Breast epithelium (tissue), 4 donors: Measurements from ENCODE around the gene ARSD. TPM values are rescaled to one million over a fixed set of nuclear protein-coding genes. Genes with fewer than 3 reads are reported as not detected.

Experiments
- DNase-seq, 2 donors: peaks; one replicate each; pipeline ENCODE4 v3.0.0-alpha.2; 2019; ENCODE audit warnings: low spot score in 2 of 2
- H3K27ac ChIP-seq, 2 donors: fragments of 200-600 bp; sonication (generic) in 1 of 2; one replicate each; pipeline ENCODE4 v1.5.1; 2016 to 2019; ENCODE audit warnings: mild to moderate bottlenecking in 1 of 2
- H3K27me3 ChIP-seq, 2 donors: fragments of 200-600 bp; sonication (generic) in 1 of 2; one replicate each; pipeline versions ENCODE4 v1.5.1 to v1.6.0; 2017 to 2019; ENCODE audit warnings: control low read depth in 1 of 2, mild to moderate bottlenecking in 1 of 2
- H3K36me3 ChIP-seq: fragments of 200-600 bp; one replicate; pipeline ENCODE4 v1.5.1; 2019
- H3K4me1 ChIP-seq, 2 donors: fragments of 200-600 bp; sonication (generic); one replicate each; pipeline ENCODE4 v1.5.1; 2016 to 2019; ENCODE audit warnings: control low read depth in 1 of 2
- H3K4me3 ChIP-seq, 3 donors: fragments of 200-600 bp; sonication (generic); 1 replicate in 2 of 3; 2 replicates in 1 of 3; pipeline ENCODE4 v1.5.1; 2016 to 2019; ENCODE audit warnings: mild to moderate bottlenecking in 3 of 3, moderate library complexity in 2 of 3
- H3K9me3 ChIP-seq, 2 donors: fragments of 200-600 bp; sonication (generic) in 1 of 2; one replicate each; pipeline ENCODE4 v1.5.1; 2016 to 2019; ENCODE audit warnings: control low read depth in 1 of 2
- CTCF ChIP-seq, 3 donors: fragments of 450-650 bp; IDR thresholded peaks; one replicate each; pipeline ENCODE4 v1.5.1; 2016 to 2017; ENCODE audit warnings: antibody characterized with exemption in 3 of 3, mild to moderate bottlenecking in 3 of 3, moderate library complexity in 3 of 3
- POLR2A ChIP-seq: fragments of 450-650 bp; IDR thresholded peaks from one replicate; pipeline ENCODE4 v1.6.1; 2016; ENCODE audit warnings: antibody characterized with exemption, mild to moderate bottlenecking, moderate library complexity
- POLR2AphosphoS5 ChIP-seq, 3 donors: sonication (generic); formaldehyde crosslinking; IDR thresholded peaks; one replicate each; pipeline ENCODE4 v1.6.1; 2017; ENCODE audit warnings: antibody characterized with exemption in 3 of 3
- intact Hi-C: fragments of 100-400 bp; cut with DNase I; formaldehyde crosslinking; loops from one replicate; pipeline ENCODE4 v1.15.1; 2023; ENCODE audit warnings: low total_unique reads
- total RNA-seq, 3 donors: library from RNA; depleted of rRNA; stranded (reverse); fragments of >200 nt; gene quantifications; one replicate each; pipeline ENCODE4 v1.1.0, GENCODE V29; 2016

ARSD gene
- total RNA-seq, 3 donors from 2014 or later = 28.0 to 83.3 (median 47.2) TPM

DNA sequence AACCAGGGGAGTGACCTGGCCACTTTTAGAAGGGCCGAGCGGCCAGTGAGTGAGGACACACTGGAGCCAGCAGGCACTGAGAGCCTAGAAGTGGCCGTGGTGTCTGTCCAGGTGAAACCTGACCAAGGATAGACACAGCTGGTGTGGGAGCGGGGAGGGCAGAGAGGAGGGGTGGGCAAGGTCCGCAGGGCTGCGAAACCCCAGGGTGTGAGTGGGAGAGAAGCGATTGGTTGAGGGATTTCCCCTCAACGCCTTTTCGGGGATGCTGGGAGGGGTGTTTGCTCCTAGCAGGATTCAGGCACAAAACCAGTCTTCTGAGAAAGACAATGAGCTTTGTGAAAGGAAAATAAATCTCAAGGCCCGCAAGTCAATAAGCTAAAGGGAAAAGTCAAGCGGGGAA is 33.2 kb upstream of the ARSD start:
- no peaks in the 10 kb centered on the region for H3K36me3 ChIP-seq
- TF ChIP-seq CTCF (IDR thresholded peaks at IDR 0.05) (no peak), POLR2AphosphoS5 (IDR thresholded peaks at IDR 0.05) (no peak), POLR2A (no peak)
- intact Hi-C loops = no loop called here

DNA sequence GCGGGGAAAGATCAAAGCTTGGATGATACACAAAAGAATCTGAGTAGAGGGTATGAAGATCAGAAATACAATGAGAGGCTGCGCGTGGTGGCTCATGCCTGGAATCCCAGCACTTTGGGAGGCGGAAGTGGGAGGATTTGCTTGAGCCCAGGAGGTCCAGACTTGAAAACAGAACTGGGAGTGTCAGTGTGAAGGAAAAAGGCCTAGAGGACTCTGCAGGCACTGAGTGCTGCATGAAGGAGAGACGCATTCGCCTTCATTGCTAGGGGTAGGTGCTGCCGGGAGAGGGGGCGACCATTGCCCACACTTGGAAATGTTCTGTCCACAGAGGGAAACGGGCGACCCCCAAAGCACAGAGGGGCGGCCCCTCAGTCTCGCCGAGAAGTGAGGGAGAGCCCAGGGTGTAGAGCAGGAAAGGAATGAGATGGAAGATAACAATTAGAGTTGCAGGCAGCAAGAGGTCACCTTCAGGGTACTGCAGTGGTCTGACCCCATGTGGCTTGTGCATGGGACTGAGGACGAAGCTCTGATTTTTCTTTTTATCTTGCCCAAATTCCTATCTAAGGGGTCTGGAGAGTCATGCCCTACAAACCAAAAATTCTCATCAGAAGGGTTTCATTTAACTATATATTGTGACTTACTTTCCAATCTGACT is 31.8 kb upstream of the ARSD start:
- Histone ChIP-seq H3K27me3 (peaks cover 0 to 11% of the 10 kb centered on the region in 2 donors), H3K4me3 (no peak overlapping the region), H3K27ac (no peak overlapping the region), H3K9me3 (no peaks in the 10 kb centered on the region), H3K4me1 (no peaks in the 10 kb centered on the region), H3K36me3 (no peaks in the 10 kb centered on the region)
- no peak for DNase-seq
- intact Hi-C loops = loop anchor here (2.0 kb wide), 1 partner anchor 32 kb away; the partner anchor contains the start of gene ARSD
- TF ChIP-seq POLR2AphosphoS5 (IDR thresholded peaks at IDR 0.05) (no peak), CTCF (IDR thresholded peaks at IDR 0.05) (no peak), POLR2A (no peak)

More for the DNA sequence above, 33.2 kb upstream of the ARSD start:
- H3K4me3 ChIP-seq = no peak overlapping the region
- H3K4me1 ChIP-seq = no peaks in the 10 kb centered on the region
- no peaks in the 10 kb centered on the region for H3K9me3 ChIP-seq
- peaks cover 0 to 11% of the 10 kb centered on the region in 2 donors for H3K27me3 ChIP-seq
- H3K27ac ChIP-seq = no peak overlapping the region
- no peak for DNase-seq

DNA sequence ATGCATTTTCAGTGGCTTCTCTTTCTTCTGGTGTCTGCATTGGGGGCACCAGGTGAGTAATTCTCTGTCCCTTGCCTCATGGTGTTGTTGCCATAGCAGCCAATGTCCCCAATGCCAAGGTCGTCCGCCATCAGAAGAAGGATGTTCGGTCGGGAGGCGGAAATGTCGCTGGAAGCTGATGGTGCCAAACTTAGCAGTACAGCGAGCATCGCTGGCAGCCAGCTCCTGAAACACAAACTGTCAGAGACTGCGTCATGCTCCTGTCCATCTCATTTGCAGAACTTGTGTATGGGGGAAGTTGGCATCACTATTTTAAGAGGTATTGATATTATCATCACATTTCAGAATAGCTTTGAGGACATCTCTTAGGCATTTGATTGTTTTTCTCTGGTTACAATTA is 29.1 kb upstream of the ARSD start:
- Histone ChIP-seq H3K27ac (no peak overlapping the region), H3K9me3 (no peaks in the 10 kb centered on the region), H3K4me3 (no peak overlapping the region), H3K36me3 (no peaks in the 10 kb centered on the region), H3K4me1 (no peaks in the 10 kb centered on the region), H3K27me3 (peaks cover 0 to 11% of the 10 kb centered on the region in 2 donors)
- intact Hi-C loops = no loop called here
- DNase-seq = no peak
- TF ChIP-seq CTCF (IDR thresholded peaks at IDR 0.05) (no peak), POLR2AphosphoS5 (IDR thresholded peaks at IDR 0.05) (no peak)

DNA sequence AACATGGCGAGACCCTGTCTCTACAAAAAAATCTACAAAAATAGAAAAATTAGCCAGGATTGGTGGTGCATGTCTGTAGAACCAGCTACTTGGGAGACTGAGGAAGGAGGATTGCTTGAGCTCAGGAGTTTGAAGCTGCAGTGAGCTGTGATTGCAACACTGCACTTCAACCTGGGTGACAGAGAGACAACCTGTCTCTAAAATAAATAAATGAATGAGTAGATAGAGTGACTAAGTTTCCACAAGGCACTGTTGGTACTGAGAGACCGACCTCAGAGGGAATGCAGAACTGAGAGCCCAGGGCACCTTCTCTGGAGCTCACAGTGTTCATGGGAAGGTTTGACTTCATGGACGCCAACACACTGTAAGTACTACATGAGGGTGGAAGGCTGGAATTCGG is 26.7 kb upstream of the ARSD start:
- no peaks in the 10 kb centered on the region for H3K36me3 ChIP-seq
- no peaks in the 10 kb centered on the region for H3K9me3 ChIP-seq
- no peak for DNase-seq
- intact Hi-C loops = no loop called here
- TF ChIP-seq CTCF (IDR thresholded peaks at IDR 0.05) (no peak), POLR2AphosphoS5 (IDR thresholded peaks at IDR 0.05) (no peak)
- peaks cover 0 to 11% of the 10 kb centered on the region in 2 donors for H3K27me3 ChIP-seq
- no peaks in the 10 kb centered on the region for H3K4me1 ChIP-seq
- H3K27ac ChIP-seq = no peak overlapping the region
- no peak overlapping the region for H3K4me3 ChIP-seq

DNA sequence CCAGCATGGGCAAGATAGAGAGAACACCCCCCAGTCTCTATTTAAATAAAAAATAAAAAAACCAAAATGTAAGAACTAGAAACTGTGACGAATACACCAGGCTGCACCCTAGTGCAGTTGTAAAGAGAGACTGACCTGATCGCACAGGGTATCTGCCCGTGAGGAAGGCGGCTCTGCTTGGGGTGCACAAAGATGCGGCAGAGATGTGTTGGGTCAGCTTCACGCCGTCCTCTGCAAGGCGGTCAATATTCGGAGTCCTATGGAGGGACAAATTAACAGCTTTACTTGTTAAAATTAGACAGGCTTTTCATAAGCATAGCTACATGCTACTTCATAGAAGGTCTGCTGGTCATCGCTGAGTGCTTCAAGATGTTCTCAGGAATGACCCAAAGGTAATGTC is 26.1 kb upstream of the ARSD start:
- peaks cover 0 to 11% of the 10 kb centered on the region in 2 donors for H3K27me3 ChIP-seq
- no peaks in the 10 kb centered on the region for H3K4me1 ChIP-seq
- DNase-seq = no peak
- no peak for TF ChIP-seq POLR2AphosphoS5 (IDR thresholded peaks at IDR 0.05)
- no peak for TF ChIP-seq CTCF (IDR thresholded peaks at IDR 0.05)
- TF ChIP-seq POLR2A = no peak
- intact Hi-C loops = no loop called here
- no peak overlapping the region for H3K27ac ChIP-seq
- H3K9me3 ChIP-seq = no peaks in the 10 kb centered on the region
- H3K36me3 ChIP-seq = no peaks in the 10 kb centered on the region
- H3K4me3 ChIP-seq = no peak overlapping the region
